HepG2 (cell line): ENCODE data around the gene SIX4. TPM values are rescaled to one million over a fixed set of nuclear protein-coding genes. Genes with fewer than 3 reads are reported as not detected.

ENCODE experiments used
- ATAC-seq: fragments of 200-7000 bp; cut with Tn5 transposase; 3 replicates; pipeline ENCODE4 v1.9.1; 2020; ENCODE audit warnings: mild to moderate bottlenecking, moderate library complexity
- BruUV-seq: library from RNA; stranded (reverse); fragments of 400-500 nt; replicated peaks from 2 replicates; lab custom pipeline; 2021; lab: Mats Ljungman, UMichigan
- CTCF ChIA-PET: fragments of 300-600 bp; formaldehyde crosslinking; extraction: SDS; loops from one replicate; lab custom pipeline; 2021; ENCODE audit warnings: low total read pairs, inconsistent platforms, low intra/inter-chr PET ratio; lab: Yijun Ruan, JAX
- POLR2A ChIA-PET: fragments of 350-600 bp; sonication (Branson Sonifier 250); formaldehyde crosslinking; loops from one replicate; lab custom pipeline; 2020; ENCODE audit warnings: antibody characterized with exemption, inconsistent platforms; lab: Yijun Ruan, JAX
- DNase-seq: peaks from one replicate; pipeline ENCODE4 v3.0.0-alpha.2; 2015; ENCODE audit warnings: low spot score
- FAIRE-seq: peaks from 3 replicates; lab custom pipeline; 2011; peaks lifted over from hg19 to GRCh38; lab: Jason Lieb, UNC
- H2AFZ ChIP-seq: one replicate; pipeline ENCODE4 v1.6.1; 2011; ENCODE audit warnings: low read length, inconsistent platforms
- H3K27ac ChIP-seq: fragments of 300-600 bp; 3 replicates; pipeline ENCODE4 v1.8.0; 2011; ENCODE audit warnings: mixed run types, mild to moderate bottlenecking, mixed read lengths, low read length, inconsistent platforms; ENCODE audit not compliant: insufficient read depth; ENCODE audit errors: extremely low read length
- H3K27me3 ChIP-seq, 2 experiments: fragments of 200-600 bp in 1 of 2; 2 replicates in 1 of 2; 3 replicates in 1 of 2; pipeline versions ENCODE4 v1.6.0 to v1.8.0; 2011; ENCODE audit warnings: low read length in 2 of 2, mild to moderate bottlenecking in 2 of 2, moderate library complexity in 2 of 2, inconsistent platforms in 1 of 2; ENCODE audit not compliant: insufficient read depth in 2 of 2, control insufficient read depth in 1 of 2
- H3K36me3 ChIP-seq, 2 experiments: fragments of 200-600 bp in 1 of 2; replicated peaks in 1 of 2; 2 replicates in 1 of 2; 3 replicates in 1 of 2; pipeline versions ENCODE4 v1.5.1 to v1.8.0; 2011; ENCODE audit warnings: low read length in 2 of 2, inconsistent platforms in 1 of 2; ENCODE audit not compliant: insufficient read depth in 2 of 2, control insufficient read depth in 1 of 2
- H3K4me1 ChIP-seq: 2 replicates; pipeline ENCODE4 v1.5.1; 2012; ENCODE audit warnings: low read length, inconsistent platforms; ENCODE audit not compliant: insufficient read depth
- H3K4me2 ChIP-seq: 2 replicates; pipeline ENCODE4 v1.6.0; 2011; ENCODE audit warnings: low read depth, low read length, inconsistent platforms
- H3K4me3 ChIP-seq, 3 experiments: fragments of 200-600 bp in 1 of 3; sonication (generic), shearing (Covaris generic) in 1 of 3; replicated peaks in 1 of 3; 2 replicates each; pipeline ENCODE4 v1.5.1; 2011 to 2016; ENCODE audit warnings: low read length in 3 of 3, inconsistent platforms in 2 of 3, low read depth in 2 of 3, mild to moderate bottlenecking in 2 of 3, control low read depth in 1 of 3, mixed read lengths in 1 of 3; ENCODE audit not compliant: insufficient read depth in 1 of 3
- H3K79me2 ChIP-seq: one replicate; pipeline ENCODE4 v1.6.1; 2011; ENCODE audit warnings: low read length, inconsistent platforms; ENCODE audit not compliant: insufficient read depth
- H3K9ac ChIP-seq: 2 replicates; pipeline ENCODE4 v1.6.0; 2011; ENCODE audit warnings: mild to moderate bottlenecking, low read depth, low read length, inconsistent platforms; ENCODE audit not compliant: insufficient read depth
- H3K9me3 ChIP-seq: 2 replicates; pipeline ENCODE4 v1.5.1; 2012; ENCODE audit warnings: mild to moderate bottlenecking, low read length
- H4K20me1 ChIP-seq: 2 replicates; pipeline ENCODE4 v1.6.0; 2011; ENCODE audit warnings: inconsistent platforms, mild to moderate bottlenecking, low read length, moderate library complexity; ENCODE audit not compliant: insufficient read depth
- BHLHE40 ChIP-seq: IDR thresholded peaks from 2 replicates; pipeline ENCODE4 v1.6.1; 2011; ENCODE audit warnings: low read length, improper control_type of control experiment
- HDAC2 ChIP-seq: sonication (generic); formaldehyde crosslinking; IDR thresholded peaks from 2 replicates; pipeline ENCODE4 v1.4.0; 2020; ENCODE audit warnings: missing genetic modification reagents
- HIVEP1 ChIP-seq: sonication (generic); formaldehyde crosslinking; IDR thresholded peaks from 2 replicates; pipeline ENCODE4 v1.4.0; 2020; ENCODE audit warnings: mild to moderate bottlenecking, missing genetic modification reagents
- HOXA3 ChIP-seq: sonication (generic); formaldehyde crosslinking; IDR thresholded peaks from 2 replicates; pipeline ENCODE4 v1.5.0; 2020; ENCODE audit warnings: missing genetic modification reagents
- POLR2AphosphoS2 ChIP-seq: IDR thresholded peaks from 2 replicates; pipeline ENCODE4 v1.6.1; 2011; ENCODE audit warnings: low read depth, low read length, improper control_type of control experiment
- PRMT3 ChIP-seq: sonication (generic); formaldehyde crosslinking; IDR thresholded peaks from 2 replicates; pipeline ENCODE4 v1.8.1; 2022; ENCODE audit warnings: low read depth, mild to moderate bottlenecking, moderate library complexity, missing genetic modification reagents, borderline replicate concordance
- RBM22 ChIP-seq: fragments of 200-400 bp; formaldehyde crosslinking; optimal IDR thresholded peaks from 2 replicates; pipeline ENCODE3; 2017; ENCODE audit warnings: mild to moderate bottlenecking, low read length, moderate library complexity
- XRCC5 ChIP-seq: fragments of 200-400 bp; formaldehyde crosslinking; optimal IDR thresholded peaks from 2 replicates; pipeline ENCODE3; 2017; ENCODE audit warnings: mild to moderate bottlenecking, low read length
- ZBTB14 ChIP-seq: sonication (generic); formaldehyde crosslinking; IDR thresholded peaks from 2 replicates; pipeline ENCODE4 v1.4.0; 2020; ENCODE audit warnings: missing genetic modification reagents
- ZNF20 ChIP-seq: sonication (generic); formaldehyde crosslinking; IDR thresholded peaks from 2 replicates; pipeline ENCODE4 v1.4.0; 2020; ENCODE audit warnings: mild to moderate bottlenecking, moderate library complexity, missing genetic modification reagents
- ZNF576 ChIP-seq: sonication (generic); formaldehyde crosslinking; IDR thresholded peaks from 2 replicates; pipeline ENCODE4 v1.4.0; 2020; ENCODE audit warnings: mild to moderate bottlenecking, missing genetic modification reagents
- ZNF652 ChIP-seq: IDR thresholded peaks from 2 replicates; pipeline ENCODE4 v1.6.1; 2016; ENCODE audit warnings: low read depth, borderline replicate concordance
- ZNF703 ChIP-seq: sonication (generic); formaldehyde crosslinking; IDR thresholded peaks from 2 replicates; pipeline ENCODE4 v1.5.1; 2020; ENCODE audit warnings: missing genetic modification reagents, mild to moderate bottlenecking, moderate library complexity, borderline replicate concordance
- ZNF746 ChIP-seq: sonication (generic); formaldehyde crosslinking; IDR thresholded peaks from 2 replicates; pipeline ENCODE4 v1.8.0; 2022; ENCODE audit warnings: mild to moderate bottlenecking, missing genetic modification reagents
- WGBS: methylation state at CpG from one replicate; pipeline ENCODE4 v1.1.6; 2017; ENCODE audit warnings: low lambda C conversion rate; 5-methylcytosine and 5-hydroxymethylcytosine counted together
- in situ Hi-C: cut with HindIII; loops from 2 replicates; pipeline ENCODE4 v1.10.0; 2017; ENCODE audit warnings: low pct_unique_long_range_greater_than_20kb; ENCODE audit not compliant: extremely low pct_ligation_motif_present
- intact Hi-C: fragments of 100-400 bp; cut with micrococcal nuclease; formaldehyde crosslinking; loops from one replicate; pipeline ENCODE4 v1.10.0; 2022; ENCODE audit not compliant: unreplicated experiment
- polyA plus RNA-seq, 8 experiments: library from polyadenylated mRNA; depleted of rRNA in 3 of 8; stranded (reverse) in 7 of 8; unstranded in 1 of 8; fragments of >200 nt; fragmentation: Illumina TruSeq in 4 of 8; extraction: Trizol in 4 of 8; gene quantifications; 2 replicates each; pipeline versions ENCODE4 v1.2.1 to v1.2.3, GENCODE V29; 2011 to 2016; ENCODE audit warnings: low read depth in 4 of 8, missing spikeins in 1 of 8, mixed read lengths in 1 of 8; ENCODE audit not compliant: insufficient read depth in 1 of 8
- total RNA-seq, 5 experiments: library from RNA; depleted of rRNA; stranded (reverse); fragments of >200 nt; fragmentation: Illumina TruSeq; extraction: Trizol; gene quantifications; 2 replicates each; pipeline ENCODE4 v1.2.3, GENCODE V29; 2016; ENCODE audit warnings: low read depth in 1 of 5
- TF ChIP-seq, protein P1 (sequence below): sonication (generic); formaldehyde crosslinking; IDR thresholded peaks from 2 replicates; pipeline ENCODE4 v1.5.1; 2020; ENCODE audit warnings: mild to moderate bottlenecking, missing genetic modification reagents, borderline replicate concordance

SIX4 gene
- total and polyA plus RNA-seq, 2 of the 13 experiments (the other 11 are each of a cell fraction or from before 2014, with no cell fraction given), result 5.0 to 6.0 TPM

DNA sequence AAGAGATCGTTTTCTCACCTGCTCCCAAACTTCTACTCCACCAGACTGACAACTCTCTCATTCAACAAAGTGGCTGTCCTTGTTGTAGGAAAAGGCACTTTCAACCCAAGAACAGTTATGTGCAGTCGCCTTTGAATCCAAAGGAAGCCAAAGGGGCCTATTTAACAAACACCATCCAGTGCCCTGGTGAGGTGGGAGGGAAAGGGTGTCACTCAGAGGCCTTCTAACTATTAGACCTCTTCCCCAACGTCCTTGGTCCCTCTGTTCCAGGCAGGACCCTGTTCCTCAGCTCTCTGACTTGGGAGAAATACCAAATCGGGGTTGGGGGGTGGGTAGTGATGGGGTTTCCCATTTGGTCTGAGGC lies 3.2 kb downstream of the SIX4 start:
- CTCF ChIA-PET, result no interaction called here
- H3K27ac ChIP-seq, result no peak overlapping the region
- peak overlapping the region; percentile 62 for H3K9ac ChIP-seq
- peak overlapping the region; percentile 77 to 96 (median 84) for H3K4me3 ChIP-seq
- H3K36me3 ChIP-seq, result peaks cover 2 to 13% of the 10 kb centered on the region in 2 experiments; a peak in 2 of 5 replicates
- H3K9me3 ChIP-seq, result no peaks in the 10 kb centered on the region
- POLR2A ChIA-PET, result interaction anchor here (0.6 to 4.2 kb wide), 2 partner anchors 30 to 473 kb away, joined by 3 to 38 read pairs; no protein-coding TSS in a partner anchor
- peak; percentile 23 for FAIRE-seq
- peaks cover 9% of the 10 kb centered on the region for H4K20me1 ChIP-seq
- TF ChIP-seq PRMT3 (CRISPR knock-in tag) (no peak), BHLHE40 (no peak), RBM22 (no peak), HIVEP1 (CRISPR knock-in tag) (no peak), ZNF746 (peak; percentile 8; the same call in 1 of the 2 replicates), HOXA3 (no peak), ZNF703 (no peak), HDAC2 (CRISPR knock-in tag) (no peak), ZNF20 (CRISPR knock-in tag) (no peak), ZNF576 (CRISPR knock-in tag) (no peak), XRCC5 (no peak), ZNF652 (peak; percentile 54), POLR2AphosphoS2 (no peak), ZBTB14 (CRISPR knock-in tag) (no peak)
- TF ChIP-seq, protein P1, sequence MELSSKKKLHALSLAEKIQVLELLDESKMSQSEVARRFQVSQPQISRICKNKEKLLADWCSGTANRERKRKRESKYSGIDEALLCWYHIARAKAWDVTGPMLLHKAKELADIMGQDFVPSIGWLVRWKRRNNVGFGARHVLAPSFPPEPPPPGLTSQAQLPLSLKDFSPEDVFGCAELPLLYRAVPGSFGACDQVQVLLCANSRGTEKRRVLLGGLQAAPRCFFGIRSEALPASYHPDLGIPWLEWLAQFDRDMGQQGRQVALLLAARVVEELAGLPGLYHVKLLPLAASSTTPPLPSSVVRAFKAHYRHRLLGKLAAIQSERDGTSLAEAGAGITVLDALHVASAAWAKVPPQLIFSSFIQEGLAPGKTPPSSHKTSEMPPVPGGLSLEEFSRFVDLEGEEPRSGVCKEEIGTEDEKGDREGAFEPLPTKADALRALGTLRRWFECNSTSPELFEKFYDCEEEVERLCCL (CRISPR knock-in tag), result no peak
- in situ Hi-C loops (loop anchor here (5.0 kb wide), 1 partner anchor 64 kb away; no protein-coding TSS in a partner anchor), intact Hi-C loops (loop anchor here (1.0 to 10.0 kb wide), 6 partner anchors 72 to 531 kb away; partner anchors contain the start of gene SIX1)
- 21% methylated on average over 4 of the region's 4 CpGs for WGBS
- peaks cover 35% of the 10 kb centered on the region for H3K4me1 ChIP-seq
- peak; percentile 9 for DNase-seq
- no peaks in the 10 kb centered on the region for H3K27me3 ChIP-seq
- H3K79me2 ChIP-seq, result peaks cover 14% of the 10 kb centered on the region
- H3K4me2 ChIP-seq, result peak overlapping the region; percentile 90
- BruUV-seq, result no TSS peak
- no peak for ATAC-seq
- no peak overlapping the region for H2AFZ ChIP-seq
